Activated T-cell treated with anti-CD3 and anti-CD28 coated beads, Interleukin-2, amount 50 U/mL, for 24 hours (primary cell): ENCODE data around the gene GPX4.

Source experiments
- DNase-seq: peaks from one replicate; pipeline ENCODE4 v3.0.0-alpha.2; 2020
- H3K27ac Mint-ChIP-seq: 2 replicates; pipeline ENCODE4 v1.8.0; 2020; ENCODE audit warnings: mild to moderate bottlenecking, mixed read lengths
- H3K27me3 Mint-ChIP-seq: 2 replicates; pipeline ENCODE4 v1.8.0; 2020; ENCODE audit warnings: mixed read lengths
- H3K36me3 Mint-ChIP-seq: 2 replicates; pipeline ENCODE4 v1.8.0; 2020; ENCODE audit warnings: low read depth, mixed read lengths
- H3K4me1 Mint-ChIP-seq: 2 replicates; pipeline ENCODE4 v1.8.0; 2020; ENCODE audit warnings: low read depth, mixed read lengths
- H3K4me3 Mint-ChIP-seq: 2 replicates; pipeline ENCODE4 v1.8.0; 2020; ENCODE audit warnings: mild to moderate bottlenecking, moderate library complexity, mixed read lengths
- H3K9me3 Mint-ChIP-seq: 2 replicates; pipeline ENCODE4 v1.8.0; 2020; ENCODE audit warnings: mixed read lengths

GPX4 gene

DNA sequence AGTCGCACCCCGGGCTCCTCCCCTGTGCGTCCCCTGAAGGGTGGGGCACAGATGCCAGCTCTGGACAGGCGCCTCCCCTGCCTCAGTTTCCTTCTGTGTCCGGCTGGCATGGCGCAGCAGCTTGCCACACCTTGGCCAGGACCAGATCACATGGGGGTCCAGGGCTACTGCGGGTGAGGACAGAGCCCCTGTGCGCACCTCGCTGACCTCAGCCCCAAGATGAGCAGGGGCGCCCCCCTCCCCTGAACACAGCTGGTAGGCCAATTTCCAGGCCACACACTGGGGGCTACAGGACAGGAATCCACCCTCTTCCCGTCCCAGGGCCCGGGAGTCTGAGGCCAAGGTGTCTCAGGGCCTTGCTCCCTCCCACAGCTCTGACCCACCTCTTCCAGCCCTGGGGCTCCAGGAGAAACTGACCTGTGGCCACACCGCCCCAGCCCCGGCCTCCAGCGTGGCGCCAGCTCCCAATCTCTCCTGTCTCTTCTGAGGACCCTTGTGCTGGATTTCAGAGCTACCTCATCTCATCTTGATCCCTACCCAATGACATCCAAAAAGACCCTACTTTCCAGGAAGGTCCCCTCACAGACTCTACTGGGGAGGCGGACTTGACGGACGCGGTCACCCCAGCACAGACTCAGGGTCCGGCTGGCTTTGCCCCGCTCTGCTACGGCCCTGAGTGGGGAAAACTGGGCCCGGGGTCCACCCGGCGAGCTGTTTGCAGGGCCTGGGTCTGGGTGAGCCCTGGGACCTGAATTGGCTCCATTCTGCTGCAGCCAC, 42.0 kb downstream of the GPX4 start:
- Mint-ChIP-seq H3K9me3 (peaks cover 5% of the 10 kb centered on the region), H3K4me1 (peaks cover 2% of the 10 kb centered on the region), H3K27me3 (no peaks in the 10 kb centered on the region), H3K36me3 (peaks cover 41% of the 10 kb centered on the region), H3K27ac (no peak overlapping the region), H3K4me3 (no peak overlapping the region)
- no peak for DNase-seq

DNA sequence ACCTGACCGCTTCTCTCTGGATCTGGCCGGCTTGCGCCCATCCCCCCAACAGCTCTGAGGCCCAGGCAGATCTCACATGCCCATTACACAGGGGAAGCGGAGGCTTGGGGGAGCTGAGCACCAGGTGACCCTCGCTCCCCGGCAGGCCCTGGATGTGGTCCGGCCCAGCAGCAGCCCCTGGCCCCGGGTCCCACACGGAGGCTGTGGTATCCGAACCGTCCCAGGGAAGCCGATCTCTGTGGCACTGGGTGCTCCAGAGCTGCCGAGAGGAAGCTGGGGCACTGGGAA, 42.6 kb downstream of the GPX4 start:
- no peaks in the 10 kb centered on the region for H3K27me3 Mint-ChIP-seq
- no peak overlapping the region for H3K4me3 Mint-ChIP-seq
- H3K9me3 Mint-ChIP-seq: peaks cover 5% of the 10 kb centered on the region
- DNase-seq: no peak
- peaks cover 2% of the 10 kb centered on the region for H3K4me1 Mint-ChIP-seq
- no peak overlapping the region for H3K27ac Mint-ChIP-seq
- H3K36me3 Mint-ChIP-seq: peaks cover 40% of the 10 kb centered on the region

- no peak for DNase-seq
- Mint-ChIP-seq H3K4me1 (peaks cover 2% of the 10 kb centered on the region), H3K27me3 (no peaks in the 10 kb centered on the region), H3K4me3 (no peak overlapping the region), H3K36me3 (peaks cover 43% of the 10 kb centered on the region), H3K9me3 (peaks cover 1% of the 10 kb centered on the region), H3K27ac (no peak overlapping the region)
Observed at GRCh38 chr19:1146858-1147780, 43.3 kb downstream of the GPX4 start.

DNA sequence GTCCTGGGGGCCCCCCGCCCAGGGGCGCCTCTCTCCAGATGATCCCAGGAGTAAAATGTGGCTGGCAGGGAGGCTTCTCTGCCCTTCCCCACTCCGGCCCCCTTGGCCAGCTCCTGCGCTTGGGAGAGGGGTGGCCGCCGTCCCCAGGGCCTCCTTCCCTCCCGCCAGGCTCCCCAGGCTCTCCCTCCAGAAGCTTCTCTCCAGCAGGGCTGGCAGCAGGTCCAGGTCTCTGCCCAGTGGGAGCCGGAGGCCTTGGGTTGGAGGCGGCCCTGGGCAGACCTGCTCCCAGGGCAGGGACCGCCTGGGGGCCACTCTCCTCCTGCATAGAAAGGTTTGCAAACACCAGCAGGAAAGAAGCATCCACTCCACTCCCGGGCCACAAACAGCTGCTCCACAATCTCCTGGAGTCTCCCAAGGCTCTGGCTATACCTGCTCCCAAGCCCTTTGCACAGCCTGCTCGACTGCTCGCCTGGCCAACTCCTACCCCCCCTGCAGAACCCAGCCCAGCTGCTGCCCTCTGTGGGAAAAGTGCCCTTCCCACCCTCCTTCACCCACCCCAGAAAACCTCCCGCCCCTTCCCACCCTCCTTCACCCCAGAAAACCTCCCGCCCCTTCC, 44.2 kb downstream of the GPX4 start:
- Mint-ChIP-seq H3K9me3 (no peaks in the 10 kb centered on the region), H3K27me3 (no peaks in the 10 kb centered on the region), H3K36me3 (peaks cover 43% of the 10 kb centered on the region), H3K4me3 (no peak overlapping the region), H3K27ac (no peak overlapping the region), H3K4me1 (peaks cover 2% of the 10 kb centered on the region)
- DNase-seq: no peak

GRCh38 chr19:1149259-1150045, 45.7 kb downstream of the GPX4 start:
- Mint-ChIP-seq H3K4me3 (no peak overlapping the region), H3K36me3 (peaks cover 36% of the 10 kb centered on the region), H3K4me1 (peaks cover 1% of the 10 kb centered on the region), H3K27me3 (no peaks in the 10 kb centered on the region), H3K9me3 (no peaks in the 10 kb centered on the region), H3K27ac (no peak overlapping the region)
- DNase-seq: no peak

DNA sequence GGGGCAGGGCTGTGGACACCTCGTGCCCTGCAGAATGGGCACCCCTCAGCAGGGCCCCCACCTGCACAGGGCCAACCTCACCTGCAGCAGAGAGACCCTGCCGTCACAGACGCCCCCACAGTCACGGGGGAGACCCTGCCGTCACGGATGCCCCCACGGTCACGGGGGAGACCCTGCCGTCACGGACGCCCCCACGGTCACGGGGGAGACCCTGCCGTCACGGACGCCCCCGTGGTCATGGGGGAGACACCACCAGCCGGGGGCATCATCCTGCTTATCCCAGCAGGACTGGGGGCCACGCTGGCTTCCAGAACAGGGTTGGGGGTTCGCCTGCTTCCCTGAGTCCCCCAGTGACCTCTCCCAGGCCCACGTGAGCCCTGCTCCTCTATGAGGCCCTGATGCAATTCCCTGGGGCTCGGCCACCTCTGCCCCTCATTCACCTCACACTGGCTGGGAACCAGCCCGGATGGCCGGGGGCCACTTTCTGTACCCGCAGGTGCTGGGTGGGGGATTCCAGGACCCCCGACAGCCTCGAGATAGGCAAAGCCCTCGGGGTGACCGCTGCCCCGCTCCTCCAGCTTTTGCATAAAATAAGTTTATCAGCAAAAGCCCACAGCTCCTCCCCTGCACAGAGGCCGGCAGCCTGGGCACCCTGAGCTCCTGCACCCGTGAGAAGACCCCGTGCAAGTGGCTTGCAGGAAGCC, 46.7 kb downstream of the GPX4 start:
- no peak for DNase-seq
- Mint-ChIP-seq H3K4me3 (no peak overlapping the region), H3K36me3 (peaks cover 32% of the 10 kb centered on the region), H3K4me1 (no peaks in the 10 kb centered on the region), H3K9me3 (no peaks in the 10 kb centered on the region), H3K27me3 (no peaks in the 10 kb centered on the region), H3K27ac (no peak overlapping the region)

DNA sequence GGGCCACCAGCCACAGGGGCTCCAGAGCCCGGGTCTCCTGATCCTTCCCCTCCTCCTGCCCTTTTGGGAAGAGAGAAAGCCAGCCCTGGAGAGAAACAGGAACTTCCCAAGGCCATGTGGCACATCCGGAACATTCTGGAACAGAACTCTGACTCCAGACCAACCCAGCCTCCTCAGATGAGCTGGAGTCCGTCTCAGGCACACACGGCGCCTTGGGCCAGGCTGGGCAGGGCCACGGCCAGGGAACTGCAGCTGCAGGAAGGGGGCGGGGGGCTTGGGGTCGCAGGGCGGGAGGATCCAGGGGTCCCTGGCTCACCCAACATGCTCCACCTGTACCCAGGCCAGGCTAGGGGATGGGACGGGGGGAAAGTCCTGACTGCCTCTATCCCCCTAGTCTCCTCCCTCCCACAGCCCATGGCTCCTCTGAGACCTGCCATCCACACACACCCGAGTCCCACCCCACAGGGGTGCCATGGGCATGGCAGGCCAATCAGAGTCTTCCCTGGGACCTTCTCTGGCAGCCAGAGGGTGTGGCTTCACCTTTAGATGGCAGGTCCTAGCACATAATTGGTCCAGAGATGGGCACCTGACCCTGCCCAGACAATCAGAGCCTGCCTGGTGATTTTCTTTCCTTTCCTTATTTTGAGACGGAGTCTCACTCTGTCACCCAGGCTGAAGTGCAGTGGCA, 47.4 kb downstream of the GPX4 start:
- Mint-ChIP-seq H3K9me3 (no peaks in the 10 kb centered on the region), H3K4me1 (no peaks in the 10 kb centered on the region), H3K36me3 (peaks cover 29% of the 10 kb centered on the region), H3K4me3 (no peak overlapping the region), H3K27me3 (no peaks in the 10 kb centered on the region), H3K27ac (no peak overlapping the region)
- DNase-seq: no peak

- H3K27me3 Mint-ChIP-seq: no peaks in the 10 kb centered on the region
- no peak overlapping the region for H3K4me3 Mint-ChIP-seq
- H3K4me1 Mint-ChIP-seq: no peaks in the 10 kb centered on the region
- H3K27ac Mint-ChIP-seq: no peak overlapping the region
- no peaks in the 10 kb centered on the region for H3K9me3 Mint-ChIP-seq
- peaks cover 28% of the 10 kb centered on the region for H3K36me3 Mint-ChIP-seq
- DNase-seq: no peak
Observed at GRCh38 chr19:1151917-1152587, 48.3 kb downstream of the GPX4 start.

DNA sequence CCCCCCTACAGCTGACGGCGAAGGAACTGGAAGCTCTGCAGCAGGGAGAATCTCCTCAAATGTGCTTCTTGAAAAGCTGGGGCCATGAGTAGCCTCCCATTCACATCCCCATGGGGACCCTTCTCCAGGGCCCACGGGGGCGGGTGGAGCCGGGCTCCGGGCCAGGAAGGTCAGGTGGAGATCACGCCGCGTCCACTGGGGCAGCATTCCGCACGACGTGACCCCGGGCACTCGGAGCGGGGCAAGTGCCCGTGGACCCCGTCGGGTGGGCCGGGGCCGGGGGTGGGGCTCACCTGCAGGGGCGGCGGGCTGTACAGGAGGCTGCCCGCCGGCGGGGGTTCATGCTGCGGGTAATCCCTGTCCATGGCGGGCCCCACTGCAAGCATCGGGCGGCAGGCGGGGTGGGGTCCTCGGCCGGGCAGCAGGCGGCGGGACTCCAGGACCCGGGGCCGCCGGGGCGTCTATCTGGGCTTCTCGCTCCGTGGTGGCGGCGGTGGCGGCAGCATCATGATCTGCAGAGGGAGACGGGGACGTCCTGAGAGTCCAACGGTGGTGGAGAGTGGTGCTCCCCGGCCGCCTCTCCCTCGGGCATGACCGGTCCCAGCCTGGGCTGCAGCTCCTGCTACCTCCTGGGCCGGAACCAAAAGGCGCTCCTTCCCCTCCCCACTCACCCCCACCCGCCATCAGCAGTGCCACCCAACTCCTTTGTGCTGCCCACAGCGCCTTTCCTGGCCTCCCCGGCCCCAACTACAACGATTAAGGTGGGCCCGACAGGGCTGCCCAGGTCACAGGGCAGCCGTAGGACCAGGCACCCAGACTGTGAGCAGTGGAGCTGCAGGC, 50.3 kb downstream of the GPX4 start:
- Mint-ChIP-seq H3K27me3 (no peaks in the 10 kb centered on the region), H3K36me3 (peaks cover 28% of the 10 kb centered on the region), H3K4me3 (no peak overlapping the region), H3K9me3 (no peaks in the 10 kb centered on the region), H3K27ac (no peak overlapping the region), H3K4me1 (no peaks in the 10 kb centered on the region)
- DNase-seq: no peak

DNA sequence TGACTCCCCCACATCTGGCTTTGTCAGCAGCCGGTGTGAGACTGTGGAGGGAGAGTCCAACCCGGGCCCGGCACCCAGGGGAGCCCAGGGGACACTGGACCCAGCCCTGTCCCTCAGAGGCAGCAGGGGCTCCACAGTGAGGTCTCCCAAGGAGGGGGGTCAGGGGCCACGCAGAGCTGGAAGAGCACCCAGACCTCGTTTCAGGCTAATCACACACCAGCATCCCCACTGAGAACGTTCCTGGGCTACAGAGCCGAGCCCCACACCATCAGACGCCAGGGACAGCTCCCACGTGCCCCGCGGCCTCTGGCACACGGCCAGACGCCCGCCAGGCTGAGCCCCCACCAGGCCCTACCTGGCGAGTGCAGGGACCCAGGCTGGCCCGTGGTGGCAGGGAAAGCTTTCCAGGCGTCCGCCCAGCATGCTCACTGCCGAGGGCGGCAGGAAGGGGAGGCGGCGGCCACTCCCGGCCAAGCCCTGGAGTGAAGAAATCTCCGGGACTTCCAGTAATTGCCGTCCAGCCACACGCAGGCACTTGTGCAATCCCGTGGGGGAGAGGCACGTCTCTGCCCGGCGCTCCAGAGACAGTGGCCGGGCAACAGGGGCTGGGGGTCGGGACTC, 51.0 kb downstream of the GPX4 start:
- Mint-ChIP-seq H3K27ac (no peak overlapping the region), H3K9me3 (no peaks in the 10 kb centered on the region), H3K4me1 (no peaks in the 10 kb centered on the region), H3K27me3 (no peaks in the 10 kb centered on the region), H3K36me3 (peaks cover 23% of the 10 kb centered on the region), H3K4me3 (no peak overlapping the region)
- no peak for DNase-seq

GRCh38 chr19:1155352-1156304, 51.8 kb downstream of the GPX4 start:
- Mint-ChIP-seq H3K9me3 (no peaks in the 10 kb centered on the region), H3K27me3 (no peaks in the 10 kb centered on the region), H3K27ac (no peak overlapping the region), H3K4me1 (no peaks in the 10 kb centered on the region), H3K36me3 (peaks cover 23% of the 10 kb centered on the region), H3K4me3 (no peak overlapping the region)
- DNase-seq: no peak
